Measurements from ENCODE around the gene KCNJ13.

The KCNJ13 gene

DNA sequence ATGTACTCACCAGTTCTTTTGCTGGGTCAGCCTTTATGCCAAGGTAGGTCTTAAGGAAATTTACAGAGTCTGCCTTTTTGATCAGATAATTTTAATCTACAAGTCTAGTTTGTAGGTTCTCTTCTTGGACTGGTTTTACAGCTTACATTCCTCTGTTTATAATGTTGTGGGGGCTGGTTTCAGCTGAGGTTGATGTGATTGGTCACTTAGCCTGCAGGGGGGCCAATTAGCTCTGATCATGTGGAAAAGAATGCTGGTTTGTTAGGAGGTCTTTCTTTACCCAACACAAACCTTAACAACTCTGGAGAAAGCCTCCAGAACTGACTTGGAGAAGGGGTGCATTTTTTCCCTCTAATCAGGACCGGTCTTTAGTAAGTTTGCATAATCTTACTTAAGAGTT, at the start of gene KCNJ13:
TSS of gene KCNJ13 (minus strand) at position 131 of the 400 bp plus-strand sequence. CDS start 5,203 bp downstream, outside the sequence.
- no peak for DNase-seq
- intact Hi-C loops (cut with DNase I), result no loop called here

DNA sequence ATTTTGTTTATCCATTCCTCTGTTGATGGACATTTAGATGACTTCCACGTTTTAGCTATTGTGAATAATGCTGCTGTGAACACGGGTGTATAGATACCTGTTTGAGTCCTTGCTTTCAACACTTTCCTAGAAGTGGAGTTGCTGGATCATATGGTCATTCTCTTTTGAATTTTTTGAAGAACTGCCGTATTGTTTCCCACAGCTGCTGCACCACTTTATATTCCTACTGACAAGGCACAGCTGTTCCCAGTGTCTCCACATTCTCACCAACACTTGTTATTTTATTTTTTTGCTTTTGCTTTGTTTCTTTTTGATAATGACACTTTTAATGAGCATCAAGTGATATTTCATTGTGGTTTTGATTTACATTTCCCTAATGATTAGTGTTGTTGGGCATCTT, 41.4 kb upstream of the KCNJ13 start:
- intact Hi-C loops (cut with DNase I), result no loop called here
- DNase-seq, result no peak

DNA sequence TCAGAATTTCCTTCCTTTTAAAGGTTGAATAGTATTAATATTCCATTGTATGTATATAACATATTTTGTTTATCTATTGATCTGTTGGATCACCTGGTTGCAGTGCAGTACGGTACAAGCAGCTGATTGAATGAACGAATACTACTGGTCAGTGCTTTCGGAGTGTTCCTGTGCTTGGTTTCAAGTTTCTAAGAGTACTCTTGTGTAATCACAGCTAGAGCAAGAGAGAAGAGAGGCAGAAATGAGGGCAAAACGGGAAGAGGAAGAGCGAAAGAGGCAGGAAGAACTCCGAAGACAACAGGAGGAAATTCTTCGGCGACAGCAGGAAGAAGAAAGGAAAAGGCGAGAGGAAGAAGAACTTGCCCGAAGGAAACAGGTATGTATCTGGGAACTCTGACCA, 40.3 kb upstream of the KCNJ13 start:
- DNase-seq, result no peak
- intact Hi-C loops (cut with DNase I), result no loop called here

DNA sequence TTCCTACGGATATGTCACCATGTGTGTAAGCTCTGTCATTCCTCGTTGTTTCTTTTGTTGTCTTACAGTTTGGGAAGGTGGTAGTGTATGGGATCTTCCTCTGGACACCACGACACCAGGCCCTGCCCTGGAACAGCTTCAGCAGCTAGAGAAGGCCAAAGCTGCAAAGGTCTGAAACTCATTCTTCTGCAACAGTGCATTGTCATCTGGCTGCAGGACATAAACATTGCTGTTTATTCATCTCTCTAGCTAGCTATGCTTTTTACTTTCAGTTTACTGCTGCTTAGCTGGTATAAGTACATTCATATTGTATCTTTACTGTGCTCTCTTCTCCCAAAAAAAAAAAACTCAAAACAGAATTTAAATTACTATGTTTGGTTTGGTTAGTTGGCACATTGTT, 39.2 kb upstream of the KCNJ13 start:
- intact Hi-C loops (cut with DNase I), result no loop called here

DNA sequence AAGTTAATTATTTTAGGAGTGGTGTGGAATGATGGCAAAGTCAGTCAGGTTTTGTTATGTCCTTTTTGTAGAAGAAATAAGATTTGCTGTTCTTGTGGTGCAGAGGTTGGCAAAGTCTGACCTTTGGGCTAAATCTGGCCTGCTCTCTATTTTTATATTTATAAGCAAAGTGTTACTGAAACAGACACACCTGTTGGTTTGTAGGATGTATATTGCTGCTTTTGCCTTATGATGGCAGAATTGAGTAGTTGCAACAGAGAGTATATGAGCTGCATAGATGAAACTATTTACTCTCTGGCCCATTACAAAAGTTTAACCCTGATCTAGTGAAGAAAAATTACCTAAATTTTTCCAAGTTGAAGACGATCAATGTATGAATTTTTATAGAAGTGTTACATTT, 34.1 kb upstream of the KCNJ13 start:
- intact Hi-C loops (cut with DNase I), result no loop called here
- DNase-seq, result no peak

More for the DNA sequence above, 39.2 kb upstream of the KCNJ13 start:
- no peak for DNase-seq

DNA sequence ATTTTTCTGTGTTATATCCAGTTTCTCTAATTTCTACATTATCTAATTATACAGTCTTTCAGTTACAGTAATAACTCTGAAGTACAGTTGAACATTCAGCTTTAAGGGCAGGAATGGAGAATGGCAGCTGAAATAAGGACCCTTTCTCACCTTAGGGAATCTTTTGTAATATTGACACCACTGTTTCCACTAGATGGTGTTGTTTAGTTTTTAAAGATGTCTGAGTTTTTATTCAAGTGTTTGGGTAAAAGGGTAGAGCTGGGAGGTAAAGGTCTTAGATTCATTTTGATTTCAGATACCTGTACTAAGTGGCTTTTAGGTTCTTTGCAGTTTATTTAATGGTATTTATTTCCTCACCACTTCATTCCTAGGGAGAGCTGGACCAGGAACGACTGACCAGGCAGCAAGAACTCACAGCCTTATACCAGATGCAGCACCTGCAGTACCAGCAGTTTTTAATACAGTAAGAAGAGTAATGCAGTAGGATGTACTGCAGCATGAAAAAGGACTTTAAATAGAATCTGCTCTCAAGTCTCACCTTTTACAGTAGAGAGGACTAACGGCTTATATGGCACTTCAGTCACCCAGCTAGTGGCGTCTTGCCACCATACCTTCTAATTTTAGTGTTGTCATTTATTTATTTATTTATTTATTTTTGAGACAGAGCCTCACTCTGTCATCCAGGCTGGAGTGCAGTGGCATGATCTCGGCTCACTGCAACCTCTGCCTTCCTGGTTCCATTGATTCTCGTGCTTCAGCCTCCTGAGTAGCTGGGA, 33.2 kb upstream of the KCNJ13 start:
- intact Hi-C loops (cut with DNase I), result no loop called here
- no peak for DNase-seq

DNA sequence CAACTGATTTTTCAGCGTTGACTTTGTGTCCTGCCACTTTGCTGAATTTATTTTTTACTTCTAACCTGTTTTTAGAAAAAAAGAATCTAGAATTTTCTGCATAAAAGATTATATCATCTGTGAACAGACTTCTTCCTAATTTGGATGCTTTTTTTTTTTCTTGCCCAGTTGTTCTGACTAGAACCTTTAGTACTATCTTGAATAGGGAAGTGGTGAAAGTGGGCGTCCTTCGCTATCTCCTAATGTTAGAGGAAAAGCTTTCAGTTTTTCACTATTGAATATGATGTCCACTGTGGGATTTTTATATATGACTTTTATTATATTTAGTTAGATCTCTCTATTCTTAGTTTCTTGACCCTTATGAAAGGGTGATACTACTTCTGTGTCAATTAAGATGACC, 25.7 kb upstream of the KCNJ13 start:
- no peak for DNase-seq

DNA sequence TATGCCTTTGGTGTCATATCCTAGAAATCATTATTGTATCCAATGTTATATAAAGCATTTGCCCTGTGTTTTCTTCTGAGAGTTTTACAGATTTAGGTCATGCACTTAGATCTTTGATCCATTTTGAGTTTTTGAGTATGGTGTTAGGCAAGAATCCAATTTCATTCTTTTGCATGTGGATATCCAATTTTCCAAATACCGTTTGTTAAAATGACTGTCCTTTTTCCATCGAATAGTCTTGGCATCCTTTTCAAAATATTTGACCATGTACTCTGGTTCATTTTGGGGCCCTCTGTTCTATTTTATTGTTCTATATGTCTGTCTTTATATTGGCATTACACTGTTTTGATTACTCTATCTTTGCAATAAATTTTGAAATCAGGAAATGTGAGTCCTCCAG, 23.8 kb upstream of the KCNJ13 start:
- no peak for DNase-seq
- intact Hi-C loops (cut with DNase I), result no loop called here

More for the DNA sequence above, 25.7 kb upstream of the KCNJ13 start:
- intact Hi-C loops (cut with DNase I), result no loop called here

DNA sequence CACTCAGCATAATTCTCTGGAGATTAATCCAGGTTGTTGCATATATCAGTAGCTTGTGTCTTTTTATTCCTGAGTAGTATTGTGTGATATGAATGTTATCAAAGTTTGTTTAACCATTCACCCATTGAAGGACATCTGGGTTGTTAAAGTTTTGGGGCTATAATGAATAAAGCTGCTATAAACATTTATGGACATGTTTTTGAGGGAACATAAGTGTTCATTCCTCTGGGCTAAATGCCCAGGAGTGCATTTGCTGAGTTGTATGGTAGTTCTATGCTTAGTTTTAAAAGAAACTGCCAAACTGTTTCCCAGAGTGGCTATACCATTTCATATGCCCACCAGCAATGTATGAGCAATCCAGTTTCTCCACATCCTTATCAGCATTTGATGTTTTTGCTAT, 21.8 kb upstream of the KCNJ13 start:
- intact Hi-C loops (cut with DNase I), result no loop called here
- DNase-seq, result no peak

DNA sequence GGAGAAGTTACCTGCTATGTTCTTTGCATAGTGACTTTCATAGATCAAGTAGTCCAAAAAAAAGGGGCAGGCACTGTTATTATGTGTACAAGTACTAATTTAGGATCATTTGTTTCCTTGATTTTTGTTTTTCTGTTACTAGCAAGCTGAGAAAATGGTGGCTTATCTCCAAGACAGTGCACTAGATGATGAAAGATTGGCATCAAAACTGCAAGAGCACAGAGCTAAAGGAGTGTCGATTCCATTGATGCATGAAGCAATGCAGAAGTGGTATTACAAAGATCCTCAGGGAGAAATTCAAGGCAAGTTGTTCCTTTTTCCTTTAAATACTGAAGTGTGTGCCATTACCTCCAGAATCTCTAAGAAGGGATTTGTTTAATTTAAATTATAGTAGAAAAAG, 19.6 kb upstream of the KCNJ13 start:
- intact Hi-C loops (cut with DNase I), result no loop called here
- no peak for DNase-seq

DNA sequence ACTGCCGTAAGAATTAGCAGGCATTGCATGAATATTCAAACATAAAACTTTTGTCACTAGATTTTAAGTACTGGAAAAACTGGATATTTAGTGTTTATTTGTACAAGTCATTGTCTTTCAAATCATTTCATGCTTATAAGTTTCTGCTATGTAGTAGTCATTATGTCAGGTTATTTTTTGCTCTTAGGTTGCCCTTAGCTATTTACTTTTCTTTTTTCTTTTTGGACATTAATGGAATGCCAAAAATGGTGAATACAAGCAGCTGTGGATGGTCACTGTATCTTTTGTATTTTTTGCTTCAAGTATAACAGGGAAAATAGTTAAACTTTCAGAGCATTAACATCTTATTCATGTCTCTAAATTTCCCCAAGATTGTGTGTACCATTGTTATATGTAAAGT, 18.6 kb upstream of the KCNJ13 start:
- intact Hi-C loops (cut with DNase I), result no loop called here
- no peak for DNase-seq

DNA sequence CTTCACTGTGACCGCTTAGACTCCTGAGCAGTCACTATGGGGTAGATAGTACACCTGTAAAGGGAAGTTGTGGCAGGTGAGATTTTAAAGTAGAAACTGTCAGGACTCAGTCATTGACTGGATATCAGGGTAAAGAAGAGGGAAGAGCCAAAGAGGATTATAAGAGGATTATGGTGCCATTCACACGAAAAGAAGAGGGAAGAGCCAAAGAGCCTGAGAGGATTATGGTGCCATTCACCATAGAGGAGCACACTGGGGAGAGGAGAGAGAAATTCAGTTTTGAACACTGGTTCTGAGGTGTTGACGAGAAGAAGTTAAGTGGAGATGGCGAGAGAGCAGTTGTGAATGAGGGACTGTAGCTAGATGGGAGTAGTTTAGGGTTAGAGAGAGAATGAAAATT, 16.9 kb upstream of the KCNJ13 start:
- no peak for DNase-seq
- intact Hi-C loops (cut with DNase I), result no loop called here

DNA sequence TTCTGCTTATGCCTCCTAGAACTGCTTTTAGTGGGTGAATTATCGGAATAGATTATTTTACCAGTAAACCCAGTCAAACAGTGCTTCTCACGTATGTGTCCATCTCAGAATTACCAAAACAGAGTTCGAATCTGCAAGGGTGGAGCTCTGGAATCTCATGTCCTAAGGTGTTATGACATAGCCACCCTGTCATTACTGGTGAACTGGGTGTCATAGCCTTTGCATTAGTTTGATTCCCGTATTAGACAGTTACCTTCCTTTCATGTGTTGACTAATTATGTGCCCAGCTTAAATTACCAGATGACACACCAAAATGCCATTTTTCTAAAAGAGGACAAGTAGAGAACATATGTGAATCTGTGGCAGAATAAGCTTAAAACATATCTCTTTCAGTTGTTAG, 15.2 kb upstream of the KCNJ13 start:
- intact Hi-C loops (cut with DNase I), result no loop called here
- DNase-seq, result no peak

DNA sequence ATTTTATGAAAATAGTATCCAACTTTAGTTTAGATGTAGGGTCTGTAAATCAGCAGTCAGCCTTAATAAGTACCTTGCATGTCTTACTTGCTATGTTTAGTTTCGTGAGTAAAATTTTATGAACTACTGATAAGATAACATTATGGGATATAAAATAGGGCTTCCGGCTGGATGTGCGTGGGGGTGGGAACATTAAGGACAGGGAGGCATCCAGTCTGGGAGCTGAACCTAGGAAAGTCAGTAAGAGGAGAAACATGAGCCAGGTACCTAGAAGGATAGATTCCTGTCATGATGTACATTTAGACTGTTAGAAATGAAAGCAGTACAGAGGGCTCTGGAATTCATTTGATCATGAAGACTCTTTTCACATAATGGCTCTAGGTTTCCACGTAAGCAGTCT, 12.7 kb upstream of the KCNJ13 start:
- intact Hi-C loops (cut with DNase I), result no loop called here
- no peak for DNase-seq

DNA sequence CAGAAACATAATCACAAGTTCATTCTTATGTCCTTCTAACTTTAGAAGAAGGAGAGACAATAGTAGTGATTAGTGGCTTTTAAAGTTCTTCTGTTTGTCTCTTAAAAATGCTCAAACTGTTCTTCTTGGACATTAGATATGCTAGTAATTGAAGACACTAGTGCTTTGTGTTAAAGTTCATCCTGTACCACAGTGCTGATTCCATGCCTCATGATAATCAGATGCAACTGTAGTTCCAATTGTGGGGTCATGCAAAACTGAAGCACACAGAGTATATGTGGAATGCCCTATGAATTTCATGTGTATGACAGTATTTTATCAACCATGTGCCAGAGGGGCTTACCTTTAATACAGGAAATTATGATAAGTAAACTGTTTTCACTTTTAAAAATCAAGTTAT, 11.4 kb upstream of the KCNJ13 start:
- no peak for DNase-seq
- intact Hi-C loops (cut with DNase I), result no loop called here

DNA sequence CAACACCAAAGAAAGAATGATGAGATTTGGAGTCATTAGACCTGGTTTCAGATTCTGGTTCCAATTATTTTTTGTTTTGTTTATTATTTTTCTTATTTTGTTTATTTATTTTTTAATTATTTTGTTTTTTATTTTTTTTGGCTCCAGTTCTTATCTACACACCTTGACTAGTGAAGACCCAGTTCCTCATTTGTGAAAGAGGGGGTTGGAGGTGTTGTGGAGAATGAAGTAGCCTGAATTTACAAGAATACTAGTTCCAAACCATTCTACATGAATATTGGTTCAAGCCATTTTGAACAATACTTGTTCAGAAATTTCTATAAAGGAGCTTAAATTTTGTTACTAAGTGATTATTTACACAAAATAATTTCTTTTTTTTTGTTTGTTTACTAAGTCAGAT, 6.9 kb upstream of the KCNJ13 start:
- no peak for DNase-seq
- intact Hi-C loops (cut with DNase I), result no loop called here

DNA sequence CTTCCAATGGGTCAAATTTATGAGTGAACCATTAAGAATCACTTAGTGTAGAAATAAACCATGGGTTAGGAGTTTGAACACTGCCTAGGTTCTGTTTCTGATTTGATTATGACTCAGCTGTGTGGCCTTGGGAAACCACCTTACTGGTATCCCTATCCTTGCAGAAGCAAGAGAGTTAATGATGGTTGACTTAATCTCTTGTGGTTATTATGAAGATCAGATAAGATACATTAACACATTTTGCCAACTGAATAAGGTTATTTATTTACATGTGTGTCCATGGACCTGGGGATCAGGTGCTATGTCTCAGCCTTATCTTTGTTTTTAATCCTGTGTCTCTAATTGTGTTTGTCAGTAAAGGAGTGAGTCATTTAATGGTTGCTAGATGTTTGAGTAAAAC, 5.4 kb upstream of the KCNJ13 start:
- no peak for DNase-seq
- intact Hi-C loops (cut with DNase I), result no loop called here

DNA sequence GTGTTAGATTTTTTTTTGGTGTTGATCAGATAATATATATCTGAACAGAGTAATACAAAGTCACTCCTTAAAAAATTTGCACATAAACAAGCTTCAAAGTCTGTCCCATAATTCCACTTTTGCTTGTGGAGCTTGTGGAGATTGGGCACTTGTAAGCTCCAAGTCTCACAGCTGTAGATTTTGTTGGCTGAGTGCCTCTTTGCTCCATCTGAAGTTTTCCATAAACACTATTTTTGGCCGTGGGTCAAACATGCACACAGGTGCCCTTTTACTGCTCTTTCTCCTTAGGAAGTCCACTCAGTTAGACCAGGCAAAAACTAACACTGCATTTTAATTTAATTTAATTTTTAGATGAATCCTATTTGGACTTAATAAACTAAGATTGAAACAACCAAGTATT, 3.6 kb upstream of the KCNJ13 start:
- intact Hi-C loops (cut with DNase I), result no loop called here
- DNase-seq, result no peak

DNA sequence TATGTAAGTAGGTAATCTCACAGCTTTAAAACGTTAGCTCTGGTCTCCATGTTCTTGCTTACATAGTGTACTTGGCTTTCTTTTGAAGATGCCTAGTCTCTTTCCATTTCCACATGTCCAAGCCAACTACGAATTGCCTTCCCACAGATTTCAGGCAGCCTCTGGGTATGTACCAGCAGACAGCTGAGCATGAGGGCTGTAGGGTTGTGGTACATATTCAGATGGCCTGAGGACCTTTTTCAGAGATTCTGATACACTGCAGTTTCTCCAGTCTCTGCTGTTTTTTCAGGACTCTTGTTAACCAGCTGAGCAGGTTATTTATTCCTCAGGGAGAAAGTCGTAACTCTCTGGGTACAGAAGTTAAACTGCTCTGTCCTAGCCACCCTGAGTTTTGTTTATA, 3.1 kb upstream of the KCNJ13 start:
- DNase-seq, result no peak
- intact Hi-C loops (cut with DNase I), result no loop called here

DNA sequence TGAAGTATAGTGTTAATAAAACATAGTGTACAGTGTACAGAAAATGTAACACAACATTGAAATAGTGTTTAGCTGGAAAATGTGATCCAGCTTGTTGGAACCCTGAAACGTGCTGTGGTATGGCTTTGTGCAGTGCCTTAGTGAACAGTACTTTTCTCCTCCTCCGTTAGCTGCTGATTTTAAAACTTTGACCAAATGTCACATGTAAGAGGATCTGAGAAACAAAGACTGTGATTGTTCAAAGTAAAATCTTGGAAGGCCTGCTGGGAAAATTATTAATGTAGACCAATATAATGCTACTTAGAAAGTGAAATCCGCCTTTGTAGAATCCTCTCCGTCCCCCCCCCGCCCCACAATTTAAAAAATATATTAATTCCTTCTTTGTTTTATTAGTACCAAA, 911 bp upstream of the KCNJ13 start:
- no peak for DNase-seq
- intact Hi-C loops (cut with DNase I), result no loop called here

DNA sequence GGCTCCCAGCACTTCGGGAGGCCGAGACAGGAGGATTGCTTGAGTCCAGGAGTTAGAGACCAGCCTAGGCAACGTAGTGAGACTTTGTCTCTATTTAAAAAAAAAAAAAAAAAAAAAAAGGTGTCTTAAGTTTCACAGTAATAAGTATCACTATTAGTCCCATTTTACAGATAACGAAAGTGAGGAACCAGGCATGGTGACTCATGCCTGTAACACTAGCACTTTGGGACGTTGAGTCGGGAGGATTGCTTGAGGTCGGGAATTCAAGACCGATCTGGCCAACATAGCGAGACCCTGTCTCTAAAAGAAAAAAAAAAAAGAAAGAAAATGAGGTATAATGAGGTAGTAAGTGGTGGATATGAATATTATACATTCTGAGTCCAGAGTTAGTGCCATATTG, 2.5 kb downstream of the KCNJ13 start:
- no peak for DNase-seq
- intact Hi-C loops (cut with DNase I), result no loop called here

DNA sequence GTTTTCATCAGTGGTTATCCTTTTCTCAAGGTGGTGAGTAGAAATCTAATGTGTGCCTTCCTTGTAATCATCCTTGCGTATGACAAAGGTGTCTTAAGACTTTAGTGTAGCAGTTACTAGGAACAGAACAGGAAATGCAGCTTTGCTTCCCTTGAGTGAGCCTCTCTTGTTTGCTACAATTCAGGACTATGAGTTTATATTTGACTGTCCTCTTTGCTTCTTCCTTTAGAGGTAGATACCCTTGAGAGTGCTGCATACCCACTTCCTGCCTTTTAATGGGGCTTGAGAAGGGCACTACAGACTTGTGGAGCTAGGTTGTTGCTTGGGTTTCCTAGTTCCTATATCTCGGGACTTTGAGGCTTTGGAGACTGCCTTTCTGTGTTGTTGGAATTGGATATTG, 3.8 kb downstream of the KCNJ13 start:
- intact Hi-C loops (cut with DNase I), result no loop called here
- no peak for DNase-seq

Data from head of caudate nucleus (tissue), 42 donors.